K562 (cell line): ENCODE results near the gene GLB1L. TPM values are rescaled to one million over a fixed set of nuclear protein-coding genes. Genes with fewer than 3 reads are reported as not detected.

ENCODE experiments used
- ATAC-seq: fragments of 200-7000 bp; cut with Tn5 transposase; 3 replicates; pipeline ENCODE4 v1.9.1; 2020; ENCODE audit warnings: moderate library complexity
- BruUV-seq: library from RNA; stranded (reverse); fragments of 400-500 nt; replicated peaks from 2 replicates; lab custom pipeline; 2021; lab: Mats Ljungman, UMichigan
- CTCF ChIA-PET: fragments of 300-600 bp; formaldehyde crosslinking; extraction: SDS; loops from one replicate; lab custom pipeline; 2021; ENCODE audit warnings: low intra/inter-chr PET ratio; lab: Yijun Ruan, JAX
- POLR2A ChIA-PET: fragments of 300-600, 350-650 bp; sonication (Branson Sonifier 250); formaldehyde crosslinking; extraction: SDS; loops from one replicate; lab custom pipeline; 2021; ENCODE audit warnings: antibody characterized with exemption, inconsistent platforms; lab: Yijun Ruan, JAX
- DNase-seq, 4 experiments: peaks; one replicate each; pipeline versions ENCODE4 v3.0.0 to v3.0.0-alpha.2; 2011 to 2018; ENCODE audit warnings: low spot score in 3 of 4, mixed read lengths in 3 of 4; ENCODE audit errors: extremely low read depth in 1 of 4
- FAIRE-seq: peaks from 2 replicates; lab custom pipeline; 2011; peaks lifted over from hg19 to GRCh38; lab: Jason Lieb, UNC
- H2AFZ ChIP-seq: 2 replicates; pipeline ENCODE4 v1.6.0; 2011; ENCODE audit warnings: low read depth, low read length, control low read depth, inconsistent platforms
- H3K27ac ChIP-seq: fragments of 200-600 bp; 3 replicates; pipeline ENCODE4 v1.8.0; 2011; ENCODE audit warnings: low read depth, mild to moderate bottlenecking, control low read depth, inconsistent platforms, low read length, moderate library complexity, mixed read lengths; ENCODE audit errors: extremely low read depth
- H3K27me3 ChIP-seq, 2 experiments: fragments of 300-600 bp in 1 of 2; 2 replicates in 1 of 2; 3 replicates in 1 of 2; pipeline versions ENCODE4 v1.6.0 to v1.8.0; 2011; ENCODE audit warnings: inconsistent platforms in 2 of 2, low read length in 2 of 2, mild to moderate bottlenecking in 1 of 2, mixed read lengths in 1 of 2, moderate library complexity in 1 of 2; ENCODE audit not compliant: control insufficient read depth in 2 of 2, insufficient read depth in 2 of 2
- H3K36me3 ChIP-seq: fragments of 300-600 bp; 3 replicates; pipeline ENCODE4 v1.8.0; 2011; ENCODE audit warnings: mild to moderate bottlenecking, low read length, inconsistent platforms; ENCODE audit not compliant: control insufficient read depth, insufficient read depth
- H3K4me1 ChIP-seq, 2 experiments: fragments of 200-600 bp in 1 of 2; replicated peaks in 1 of 2; 2 replicates in 1 of 2; 3 replicates in 1 of 2; pipeline versions ENCODE4 v1.5.1 to v1.8.0; 2011; ENCODE audit warnings: inconsistent platforms in 2 of 2, low read length in 2 of 2, mild to moderate bottlenecking in 1 of 2, mixed read lengths in 1 of 2, moderate library complexity in 1 of 2; ENCODE audit not compliant: control insufficient read depth in 2 of 2, insufficient read depth in 2 of 2
- H3K4me2 ChIP-seq: 2 replicates; pipeline ENCODE4 v1.6.1; 2011; ENCODE audit warnings: low read length, control low read depth, inconsistent platforms, mixed read lengths; ENCODE audit not compliant: insufficient read depth
- H3K4me3 ChIP-seq: fragments of 200-600 bp; sonication (generic), shearing (Covaris generic); 2 replicates; pipeline ENCODE4 v1.5.1; 2016; ENCODE audit warnings: control low read depth, inconsistent platforms
- H3K79me2 ChIP-seq: fragments of 200-600 bp; 3 replicates; pipeline ENCODE4 v1.8.0; 2011; ENCODE audit warnings: low read length, inconsistent platforms; ENCODE audit not compliant: control insufficient read depth, insufficient read depth
- H3K9ac ChIP-seq, 2 experiments: 2 replicates each; pipeline versions ENCODE4 v1.6.0 to v1.6.1; 2011; ENCODE audit warnings: low read depth in 2 of 2, low read length in 2 of 2, control low read depth in 1 of 2, inconsistent platforms in 1 of 2, mild to moderate bottlenecking in 1 of 2, mixed read lengths in 1 of 2; ENCODE audit not compliant: insufficient read depth in 1 of 2
- H3K9me1 ChIP-seq: one replicate; pipeline ENCODE4 v1.6.0; 2011; ENCODE audit warnings: inconsistent platforms, mild to moderate bottlenecking, low read length, moderate library complexity; ENCODE audit not compliant: control insufficient read depth, insufficient read depth
- H3K9me3 ChIP-seq: replicated peaks from 2 replicates; pipeline ENCODE4 v1.5.1; 2011; ENCODE audit warnings: low read depth, low read length, inconsistent platforms; ENCODE audit not compliant: control insufficient read depth, insufficient read depth
- H4K20me1 ChIP-seq: replicated peaks from 2 replicates; pipeline ENCODE4 v1.6.1; 2011; ENCODE audit warnings: low read length, inconsistent platforms, mixed read lengths; ENCODE audit not compliant: control insufficient read depth, insufficient read depth
- CHD4 ChIP-seq: fragments of 200-600 bp; sonication (generic); IDR thresholded peaks from 3 replicates; pipeline ENCODE4 v1.6.1; 2012; ENCODE audit warnings: low read depth, mild to moderate bottlenecking, mixed read lengths, low read length, inconsistent platforms; ENCODE audit not compliant: insufficient read depth, insufficient replicate concordance, poor library complexity, severe bottlenecking
- POLR2G ChIP-seq: fragments of 200-400 bp; formaldehyde crosslinking; IDR thresholded peaks from 2 replicates; pipeline ENCODE4 v1.6.1; 2017; ENCODE audit warnings: low read depth, mild to moderate bottlenecking, antibody characterized with exemption, low read length, moderate library complexity
- RBFOX2 ChIP-seq: fragments of 200-400 bp; formaldehyde crosslinking; IDR thresholded peaks from 2 replicates; pipeline ENCODE4 v1.6.1; 2017; ENCODE audit warnings: low read depth, mild to moderate bottlenecking, low read length, moderate library complexity
- WGBS: fragments of 100-300 bp; shearing (Covaris generic); methylation state at CpG from one replicate; pipeline ENCODE4 v1.1.6; 2016; ENCODE audit warnings: low coverage, mixed read lengths; ENCODE audit not compliant: insufficient coverage; ENCODE audit errors: missing lambda C conversion rate; 5-methylcytosine and 5-hydroxymethylcytosine counted together
- in situ Hi-C: fragments of 300-500 bp; cut with MboI; formaldehyde crosslinking; loops from 4 replicates; pipeline ENCODE4 v1.15.0; 2018; ENCODE audit warnings: inconsistent platforms, mixed read lengths
- intact Hi-C: fragments of 100-400 bp; cut with micrococcal nuclease; formaldehyde crosslinking; loops from 2 replicates; pipeline ENCODE4 v1.14.2; 2022
- polyA plus RNA-seq, 8 experiments: library from polyadenylated mRNA; depleted of rRNA in 4 of 8; stranded (reverse) in 5 of 8; unstranded in 3 of 8; fragments of >200 nt; fragmentation: Nextera tagmentation in 2 of 8; fragmentation: Illumina TruSeq in 1 of 8; extraction: Ambion mirVana in 2 of 8; extraction: Trizol in 1 of 8; gene quantifications; 2 replicates each; pipeline versions ENCODE4 v1.2.1 to v1.2.3, GENCODE V29; 2011 to 2014; ENCODE audit warnings: inconsistent platforms in 1 of 8, missing spikeins in 1 of 8
- total RNA-seq, 7 experiments: library from RNA; depleted of rRNA in 6 of 7; stranded (reverse); fragments of >200 nt in 6 of 7; fragmentation: Illumina TruSeq in 2 of 7; extraction: Trizol in 2 of 7; gene quantifications; 2 replicates each; pipeline versions ENCODE4 v1.2.1 to v1.2.3, GENCODE V29; 2011 to 2021; ENCODE audit warnings: low replicate concordance in 1 of 7

The GLB1L gene
- total and polyA plus RNA-seq, 9 of the 15 experiments (the other 6 are each of a cell fraction or from before 2014, with no cell fraction given), result 0.42 to 2.9 (median 2.5) TPM

GRCh38 chr2:219221957-219222518 lies 23.2 kb downstream of the GLB1L start:
- Histone ChIP-seq H3K79me2 (peaks cover 22% of the 10 kb centered on the region), H2AFZ (no peak overlapping the region), H3K4me2 (no peak overlapping the region), H3K9ac (no peak overlapping the region; a peak in 1 of 4 replicates), H3K9me3 (no peaks in the 10 kb centered on the region), H3K27ac (no peak overlapping the region), H3K4me1 (peaks cover 6 to 39% of the 10 kb centered on the region in 2 experiments; a peak in 4 of 5 replicates), H3K36me3 (peaks cover 73% of the 10 kb centered on the region), H3K9me1 (no peaks in the 10 kb centered on the region), H3K27me3 (no peaks in the 10 kb centered on the region), H4K20me1 (0 out of 2 replicates have a peak, but pooled peaks cover 2% of the 10 kb centered on the region), H3K4me3 (no peak overlapping the region)
- ATAC-seq (no peak), DNase-seq (no peak), FAIRE-seq (no peak)
- ChIA-PET POLR2A (interaction anchor here (0.7 to 1.4 kb wide), 3 partner anchors 8 to 33 kb away, joined by 3 read pairs; partner anchors contain the start of genes ANKZF1 and ATG9A), CTCF (no interaction called here)
- in situ Hi-C loops, result no loop called here
- BruUV-seq, result no TSS peak
- intact Hi-C loops, result no loop called here
- TF ChIP-seq CHD4 (no peak), RBFOX2 (peak; percentile 49), POLR2G (peak; percentile 54; the same call in 1 of the 2 replicates)
- WGBS, result 90% methylated on average over 10 of the region's 16 CpGs
